ENCODE measurements around the gene FAM167B. TPM values are rescaled to one million over a fixed set of nuclear protein-coding genes. Genes with fewer than 3 reads are reported as not detected.

Gene FAM167B
- total RNA-seq, 3 donors from 2014 or later = 0.64 to 6.9 (median 1.2) TPM

DNA sequence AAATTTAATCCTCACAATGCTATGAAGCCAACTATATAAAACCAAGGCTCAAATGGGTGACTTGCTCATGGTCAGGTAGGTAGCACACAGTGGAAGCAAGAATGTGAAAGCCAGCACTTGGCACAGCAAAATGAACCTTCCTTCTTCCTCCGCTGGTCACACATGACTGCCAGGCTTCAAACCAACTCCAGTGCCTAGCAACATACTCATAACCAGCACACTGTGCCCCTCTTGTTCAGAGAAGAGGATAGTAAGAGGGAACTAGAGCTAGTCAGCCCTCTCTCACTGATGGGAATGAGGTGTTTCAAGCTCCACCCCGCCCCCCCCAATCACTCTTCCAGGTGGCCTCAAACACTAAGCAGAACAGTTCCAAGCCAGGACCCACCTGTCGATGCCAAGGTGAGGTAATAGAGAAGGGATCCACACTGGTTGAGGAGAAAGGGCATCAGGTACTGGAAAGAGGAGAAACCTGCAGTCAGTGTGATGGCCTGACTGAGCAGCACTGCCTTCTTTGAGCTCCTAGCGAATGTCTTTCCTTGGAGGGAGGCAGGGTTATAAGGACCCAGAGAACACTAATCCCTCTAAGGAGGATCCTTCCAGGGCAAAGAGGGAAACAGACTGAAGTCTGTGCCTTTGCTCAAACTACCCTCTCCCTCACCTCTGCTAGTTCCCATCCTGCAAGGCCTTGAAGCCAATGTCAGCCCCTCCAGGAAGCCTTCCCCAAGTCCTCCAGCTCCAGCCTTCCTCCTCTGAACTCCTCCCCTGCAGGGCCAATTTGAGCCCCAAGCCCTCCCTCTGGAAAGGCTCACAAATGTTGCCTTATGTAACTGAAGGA lies 26.1 kb upstream of the FAM167B start:
- H3K4me1 ChIP-seq = peaks cover 10% of the 10 kb centered on the region in 2 donors
- intact Hi-C loops (cut with DNase I; ENCODE audit: low total_unique reads) = no loop called here

DNA sequence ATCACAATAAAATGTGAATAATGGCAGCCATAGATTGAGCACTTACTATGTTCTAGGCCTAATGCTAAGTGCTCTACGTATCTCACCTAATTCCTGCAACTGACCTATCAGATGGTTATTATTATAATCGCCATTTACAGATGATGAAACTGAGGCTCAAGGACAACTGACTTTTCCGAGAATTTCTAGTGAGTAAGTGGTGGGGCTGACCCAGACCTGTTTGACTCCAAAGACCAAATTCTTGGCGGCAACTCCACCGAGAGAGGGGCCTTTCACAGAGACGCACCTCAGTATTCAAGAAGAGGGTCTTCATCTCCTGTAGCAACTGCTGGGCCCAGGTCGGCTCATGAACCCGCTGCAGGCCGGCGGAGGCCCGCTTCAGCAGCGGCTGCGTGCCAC lies 25.4 kb upstream of the FAM167B start:
- no peaks in the 10 kb centered on the region for H3K9me3 ChIP-seq
- H3K4me1 ChIP-seq = peaks cover 10% of the 10 kb centered on the region in 2 donors
- H3K27ac ChIP-seq = peak overlapping the region; percentile 97
- intact Hi-C loops (cut with DNase I; ENCODE audit: low total_unique reads) = no loop called here
- peak overlapping the region; percentile 66 to 92 (median 85) for H3K4me3 ChIP-seq
- no peak for DNase-seq (ENCODE audit: low spot score in 2 of 2)
- no peaks in the 10 kb centered on the region for H3K36me3 ChIP-seq
- H3K27me3 ChIP-seq = no peaks in the 10 kb centered on the region
- TF ChIP-seq POLR2A (IDR thresholded peaks at IDR 0.05) (no peak), POLR2AphosphoS5 (IDR thresholded peaks at IDR 0.05) (no peak)

More for the DNA sequence above, 26.1 kb upstream of the FAM167B start:
- Histone ChIP-seq H3K9me3 (no peaks in the 10 kb centered on the region), H3K36me3 (no peaks in the 10 kb centered on the region), H3K4me3 (peak overlapping the region; percentile 66 to 92 (median 85)), H3K27me3 (no peaks in the 10 kb centered on the region), H3K27ac (peak overlapping the region in 1 of 2 donors; percentile 97)
- no peak for DNase-seq (ENCODE audit: low spot score in 2 of 2)
- TF ChIP-seq POLR2A (IDR thresholded peaks at IDR 0.05) (no peak), POLR2AphosphoS5 (IDR thresholded peaks at IDR 0.05) (no peak)
- TF ChIP-seq, protein P1, sequence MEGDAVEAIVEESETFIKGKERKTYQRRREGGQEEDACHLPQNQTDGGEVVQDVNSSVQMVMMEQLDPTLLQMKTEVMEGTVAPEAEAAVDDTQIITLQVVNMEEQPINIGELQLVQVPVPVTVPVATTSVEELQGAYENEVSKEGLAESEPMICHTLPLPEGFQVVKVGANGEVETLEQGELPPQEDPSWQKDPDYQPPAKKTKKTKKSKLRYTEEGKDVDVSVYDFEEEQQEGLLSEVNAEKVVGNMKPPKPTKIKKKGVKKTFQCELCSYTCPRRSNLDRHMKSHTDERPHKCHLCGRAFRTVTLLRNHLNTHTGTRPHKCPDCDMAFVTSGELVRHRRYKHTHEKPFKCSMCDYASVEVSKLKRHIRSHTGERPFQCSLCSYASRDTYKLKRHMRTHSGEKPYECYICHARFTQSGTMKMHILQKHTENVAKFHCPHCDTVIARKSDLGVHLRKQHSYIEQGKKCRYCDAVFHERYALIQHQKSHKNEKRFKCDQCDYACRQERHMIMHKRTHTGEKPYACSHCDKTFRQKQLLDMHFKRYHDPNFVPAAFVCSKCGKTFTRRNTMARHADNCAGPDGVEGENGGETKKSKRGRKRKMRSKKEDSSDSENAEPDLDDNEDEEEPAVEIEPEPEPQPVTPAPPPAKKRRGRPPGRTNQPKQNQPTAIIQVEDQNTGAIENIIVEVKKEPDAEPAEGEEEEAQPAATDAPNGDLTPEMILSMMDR (IDR thresholded peaks at IDR 0.05) = no peak

DNA sequence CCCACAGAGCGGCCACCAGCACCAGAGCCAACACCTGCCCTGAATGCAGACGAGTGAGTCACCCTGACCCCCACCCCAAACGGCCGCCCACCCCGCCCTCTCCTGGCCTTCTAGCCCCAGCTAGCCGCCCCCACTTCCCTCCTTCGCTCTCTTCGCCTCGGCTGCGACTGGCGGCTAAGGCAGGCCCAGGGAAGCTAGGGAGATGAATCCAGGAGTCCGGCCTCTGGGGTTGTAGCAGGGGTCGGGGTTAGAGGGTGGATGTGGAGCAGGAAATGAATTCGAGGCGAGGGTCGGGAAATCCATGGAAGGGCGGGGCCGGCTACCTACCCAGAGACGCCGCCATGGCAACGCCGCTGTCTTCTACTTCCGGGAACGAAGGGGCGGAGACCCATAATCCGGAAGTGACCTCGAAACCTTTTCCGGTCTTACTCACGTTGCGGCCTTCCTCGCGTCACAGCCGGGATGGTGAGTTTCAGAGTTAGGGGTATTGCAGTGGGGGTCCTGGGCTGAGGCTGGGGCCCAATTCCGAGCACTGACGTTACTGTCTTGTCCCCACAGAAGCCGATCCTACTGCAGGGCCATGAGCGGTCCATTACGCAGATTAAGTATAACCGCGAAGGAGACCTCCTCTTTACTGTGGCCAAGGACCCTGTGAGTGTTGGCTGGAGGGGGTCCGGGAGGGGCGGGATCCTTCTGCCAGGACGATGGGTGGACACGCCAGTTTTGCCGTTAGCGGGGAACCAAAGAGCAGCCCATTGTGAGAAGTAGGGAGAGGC lies 24.9 kb upstream of the FAM167B start, which contains the start of the genes EIF3I and TMEM234:
Gene EIF3I, plus strand, starts transcription at position 428 of the 776 bp plus-strand sequence. Its CDS starts 35 bp downstream, at position 463.
Gene TMEM234, minus strand, starts transcription at position 374 of the 776 bp plus-strand sequence. Its CDS starts 31 bp downstream, at position 343.
- TF ChIP-seq, protein P1 (IDR thresholded peaks at IDR 0.05) = no peak
- TF ChIP-seq POLR2AphosphoS5 (IDR thresholded peaks at IDR 0.05) (peak; percentile 94 to 99 (median 97)), POLR2A (IDR thresholded peaks at IDR 0.05) (peak; percentile 79)
- Histone ChIP-seq H3K27ac (peak within 1 kb of the TSS; percentile 97), H3K27me3 (no peaks in the 10 kb centered on the region), H3K4me1 (peaks cover 10% of the 10 kb centered on the region in 2 donors), H3K4me3 (peak within 1 kb of the TSS; percentile 66 to 92 (median 85)), H3K36me3 (no peaks in the 10 kb centered on the region), H3K9me3 (no peaks in the 10 kb centered on the region)
- DNase-seq (ENCODE audit: low spot score in 2 of 2) = peak; percentile 92 to 93
- intact Hi-C loops (cut with DNase I; ENCODE audit: low total_unique reads) = no loop called here

DNA sequence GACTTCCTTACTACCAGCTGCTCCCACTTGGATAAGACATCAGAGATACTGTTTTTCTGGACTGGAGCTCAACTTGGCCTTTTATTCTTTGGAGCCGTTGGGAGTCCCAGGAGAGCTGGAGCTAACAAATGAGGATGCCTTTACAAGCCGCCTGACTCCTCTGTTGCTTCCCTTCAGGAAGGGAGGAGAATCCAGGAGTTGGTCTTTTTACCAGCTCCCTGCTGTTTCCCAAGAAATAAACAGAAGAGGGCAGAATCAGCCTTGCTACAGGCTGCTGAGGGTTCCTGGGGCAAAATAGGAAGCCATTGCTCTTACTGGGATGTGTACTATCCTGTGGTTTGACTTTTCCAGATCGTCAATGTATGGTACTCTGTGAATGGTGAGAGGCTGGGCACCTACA lies 23.3 kb upstream of the FAM167B start:
- Histone ChIP-seq H3K4me3 (peak overlapping the region in 2 of 3 donors; percentile 66 to 92), H3K27me3 (no peaks in the 10 kb centered on the region), H3K4me1 (peaks cover 10% of the 10 kb centered on the region in 2 donors), H3K9me3 (no peaks in the 10 kb centered on the region), H3K36me3 (peaks cover 6% of the 10 kb centered on the region), H3K27ac (peak overlapping the region; percentile 97)
- no peak for DNase-seq (ENCODE audit: low spot score in 2 of 2)
- intact Hi-C loops (cut with DNase I; ENCODE audit: low total_unique reads) = no loop called here
- TF ChIP-seq, protein P1 (IDR thresholded peaks at IDR 0.05) = no peak
- TF ChIP-seq POLR2AphosphoS5 (IDR thresholded peaks at IDR 0.05) (no peak), POLR2A (IDR thresholded peaks at IDR 0.05) (no peak)

DNA sequence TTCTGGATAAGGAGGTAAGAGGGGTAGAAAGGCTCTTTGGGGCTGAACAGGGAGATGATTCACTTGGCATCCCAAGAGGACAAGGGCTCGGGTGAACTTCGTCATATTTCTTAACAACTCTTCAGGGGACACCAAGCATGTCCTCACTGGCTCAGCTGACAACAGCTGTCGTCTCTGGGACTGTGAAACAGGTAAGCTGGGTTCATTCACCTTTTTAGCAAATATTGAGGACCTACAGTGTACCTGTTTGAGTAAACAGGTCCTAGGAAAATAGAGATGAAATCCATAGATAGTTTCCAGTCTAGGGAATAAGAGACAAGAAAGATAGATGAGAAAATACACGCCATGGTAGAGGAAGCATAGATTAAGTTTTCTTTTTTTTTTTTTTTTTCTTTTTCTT lies 22.7 kb upstream of the FAM167B start:
- intact Hi-C loops (cut with DNase I; ENCODE audit: low total_unique reads) = no loop called here
- Histone ChIP-seq H3K36me3 (peaks cover 12% of the 10 kb centered on the region), H3K27ac (peak overlapping the region; percentile 97)

More for the DNA sequence above, 22.7 kb upstream of the FAM167B start:
- no peaks in the 10 kb centered on the region for H3K9me3 ChIP-seq
- no peak for TF ChIP-seq POLR2AphosphoS5 (IDR thresholded peaks at IDR 0.05)
- TF ChIP-seq, protein P1 (IDR thresholded peaks at IDR 0.05) = no peak
- TF ChIP-seq POLR2A (IDR thresholded peaks at IDR 0.05) = no peak
- peaks cover 10% of the 10 kb centered on the region in 2 donors for H3K4me1 ChIP-seq
- H3K27me3 ChIP-seq = no peaks in the 10 kb centered on the region
- H3K4me3 ChIP-seq = peak overlapping the region in 1 of 3 donors; percentile 15
- no peak for DNase-seq (ENCODE audit: low spot score in 2 of 2)

All from breast epithelium (tissue), 4 donors.